Loucy (cell line): ENCODE data around the gene ERC1.

Experiments used
- H2AFZ ChIP-seq: fragments of 200-600 bp; sonication (generic); 2 replicates; pipeline ENCODE4 v1.6.0; 2016; ENCODE audit warnings: antibody characterized with exemption, mild to moderate bottlenecking, low read length, moderate library complexity
- H3F3A ChIP-seq: fragments of 200-600 bp; 2 replicates; pipeline ENCODE4 v1.6.0; 2016; ENCODE audit warnings: antibody characterized with exemption, low read depth, mild to moderate bottlenecking
- H3K27me3 ChIP-seq: fragments of 200-600 bp; sonication (generic); 2 replicates; pipeline ENCODE4 v1.6.1; 2014; ENCODE audit warnings: low read length, mild to moderate bottlenecking; ENCODE audit not compliant: insufficient read depth, poor library complexity, severe bottlenecking
- H3K36me3 ChIP-seq: fragments of 200-600 bp; sonication (generic); 2 replicates; pipeline ENCODE4 v1.6.1; 2016; ENCODE audit warnings: low read length; ENCODE audit not compliant: insufficient read depth
- H3K4me1 ChIP-seq: fragments of 200-600 bp; sonication (generic); 2 replicates; pipeline ENCODE4 v1.5.1; 2014; ENCODE audit warnings: low read length, mild to moderate bottlenecking; ENCODE audit not compliant: insufficient read depth, poor library complexity, severe bottlenecking
- H3K4me2 ChIP-seq: fragments of 200-600 bp; sonication (generic); 2 replicates; pipeline ENCODE4 v1.6.0; 2014; ENCODE audit warnings: antibody characterized with exemption, low read length, low read depth, mild to moderate bottlenecking; ENCODE audit not compliant: poor library complexity, severe bottlenecking
- H3K4me3 ChIP-seq: fragments of 200-600 bp; sonication (generic); 2 replicates; pipeline ENCODE4 v1.5.1; 2014; ENCODE audit warnings: low read length, mild to moderate bottlenecking, mixed read lengths; ENCODE audit not compliant: poor library complexity, severe bottlenecking
- H3K79me2 ChIP-seq: fragments of 200-600 bp; sonication (generic); 2 replicates; pipeline ENCODE4 v1.6.1; 2014; ENCODE audit warnings: low read length; ENCODE audit not compliant: insufficient read depth
- H3K9ac ChIP-seq: fragments of 200-600 bp; sonication (generic); 2 replicates; pipeline ENCODE4 v1.6.0; 2014; ENCODE audit warnings: mild to moderate bottlenecking, low read depth, low read length, moderate library complexity; ENCODE audit not compliant: poor library complexity, severe bottlenecking
- H3K9me2 ChIP-seq: fragments of 200-600 bp; sonication (generic); replicated peaks from 2 replicates; pipeline ENCODE4 v1.6.1; 2016; ENCODE audit warnings: low read depth, low read length, mixed read lengths
- H3K9me3 ChIP-seq: fragments of 200-600 bp; sonication (generic); 2 replicates; pipeline ENCODE4 v1.6.1; 2014; ENCODE audit warnings: mild to moderate bottlenecking, antibody characterized with exemption, low read length, low read depth; ENCODE audit not compliant: insufficient read depth
- H4K20me1 ChIP-seq: fragments of 200-600 bp; sonication (generic); 2 replicates; pipeline ENCODE4 v1.6.0; 2014; ENCODE audit warnings: antibody characterized with exemption, low read length, mild to moderate bottlenecking; ENCODE audit not compliant: insufficient read depth, poor library complexity, severe bottlenecking
- CTCF ChIP-seq: fragments of 200-600 bp; sonication (generic); conservative IDR thresholded peaks from 2 replicates; pipeline ENCODE4 v1.5.1; 2014; ENCODE audit warnings: mild to moderate bottlenecking, antibody characterized with exemption, low read length
- EZH2phosphoT487 ChIP-seq: fragments of 200-600 bp; IDR thresholded peaks from 2 replicates; pipeline ENCODE4 v1.6.1; 2018; ENCODE audit warnings: antibody characterized with exemption, mild to moderate bottlenecking, moderate library complexity, borderline replicate concordance

Gene ERC1

GRCh38 chr12:990661-991349 lies at the start of gene ERC1:
Gene ERC1, plus strand, starts transcription at chr12:991223. Its CDS starts 36,681 bp downstream, at chr12:1027904.
- Histone ChIP-seq H3K4me2 (peak within 1 kb of the TSS; percentile 97), H3K36me3 (no peaks in the 10 kb centered on the region), H3K27me3 (no peaks in the 10 kb centered on the region), H3F3A (no peaks in the 10 kb centered on the region; the same call in 1 of the 2 replicates), H2AFZ (peak within 1 kb of the TSS; percentile 98), H3K9me3 (no peaks in the 10 kb centered on the region), H3K4me3 (peak within 1 kb of the TSS; percentile 97), H4K20me1 (peaks cover 13% of the 10 kb centered on the region), H3K9me2 (no peaks in the 10 kb centered on the region), H3K9ac (peak within 1 kb of the TSS; percentile 96), H3K79me2 (peaks cover 70% of the 10 kb centered on the region), H3K4me1 (peaks cover 37% of the 10 kb centered on the region)
- TF ChIP-seq CTCF (no peak), EZH2phosphoT487 (no peak)

GRCh38 chr12:943051-943450 lies 48.0 kb upstream of the ERC1 start:
- Histone ChIP-seq H3K9me3 (no peaks in the 10 kb centered on the region), H3K79me2 (peaks cover 19% of the 10 kb centered on the region), H4K20me1 (no peaks in the 10 kb centered on the region), H3K4me2 (no peak overlapping the region), H3K36me3 (no peaks in the 10 kb centered on the region), H3K27me3 (no peaks in the 10 kb centered on the region), H3K4me1 (peaks cover 13% of the 10 kb centered on the region), H3K4me3 (no peak overlapping the region), H3K9ac (no peak overlapping the region), H2AFZ (no peak overlapping the region), H3K9me2 (no peaks in the 10 kb centered on the region), H3F3A (no peaks in the 10 kb centered on the region)
- TF ChIP-seq EZH2phosphoT487 (no peak), CTCF (no peak)

GRCh38 chr12:944211-944610 lies 46.8 kb upstream of the ERC1 start:
- no peaks in the 10 kb centered on the region for H3F3A ChIP-seq
- H3K4me3 ChIP-seq, result no peak overlapping the region
- H3K9me2 ChIP-seq, result no peaks in the 10 kb centered on the region
- no peaks in the 10 kb centered on the region for H3K9me3 ChIP-seq
- H2AFZ ChIP-seq, result no peak overlapping the region
- H3K79me2 ChIP-seq, result peaks cover 31% of the 10 kb centered on the region
- TF ChIP-seq CTCF, result no peak
- TF ChIP-seq EZH2phosphoT487, result no peak
- no peaks in the 10 kb centered on the region for H3K36me3 ChIP-seq
- H4K20me1 ChIP-seq, result no peaks in the 10 kb centered on the region
- H3K9ac ChIP-seq, result peak overlapping the region; percentile 2
- peaks cover 13% of the 10 kb centered on the region for H3K4me1 ChIP-seq
- H3K27me3 ChIP-seq, result no peaks in the 10 kb centered on the region
- no peak overlapping the region for H3K4me2 ChIP-seq
